ENCODE data around the gene C3orf52.

- TF ChIP-seq POLR2A (IDR thresholded peaks at IDR 0.05; ENCODE audit: extremely low read depth, insufficient read length) (no peak), CTCF (IDR thresholded peaks at IDR 0.05; ENCODE audit: low read depth, low read length) (no peak), MAX (IDR thresholded peaks at IDR 0.05; ENCODE audit: low read depth, low read length) (no peak)
Measured at GRCh38 chr3:112047264-112047663, 38.9 kb upstream of the C3orf52 start.

All from NB4 (cell line).